Right lobe of liver (tissue), 6 donors: Measurements from ENCODE around the gene PRADC1. TPM values are rescaled to one million over a fixed set of nuclear protein-coding genes. Genes with fewer than 3 reads are reported as not detected.

ENCODE experiments used
- ATAC-seq, 4 donors: fragments of 200-7000 bp; cut with Tn5 transposase; one replicate each; pipeline ENCODE4 v1.9.1; 2020; ENCODE audit warnings: mild to moderate bottlenecking in 4 of 4, moderate library complexity in 4 of 4
- DNase-seq, 3 donors: peaks; one replicate each; pipeline ENCODE4 v3.0.0-alpha.2; 2020
- H3K27ac ChIP-seq, 3 donors: fragments of 200-600 bp; one replicate each; pipeline ENCODE4 v1.8.0; 2022
- H3K27me3 ChIP-seq, 2 donors: fragments of 200-600 bp; one replicate each; pipeline ENCODE4 v1.8.0; 2022
- H3K36me3 ChIP-seq, 4 donors: fragments of 200-600 bp; sonication (generic) in 1 of 4; one replicate each; pipeline versions ENCODE4 v1.5.1 to v1.8.0; 2017 to 2022; ENCODE audit warnings: control low read depth in 1 of 4
- H3K4me1 ChIP-seq, 4 donors: fragments of 200-600 bp; sonication (generic) in 1 of 4; one replicate each; pipeline versions ENCODE4 v1.5.1 to v1.8.0; 2017 to 2022; ENCODE audit warnings: control low read depth in 1 of 4
- H3K4me3 ChIP-seq, 3 donors: fragments of 200-600 bp; one replicate each; pipeline ENCODE4 v1.8.0; 2022
- H3K9me3 ChIP-seq, 4 donors: fragments of 200-600 bp; sonication (generic) in 1 of 4; one replicate each; pipeline versions ENCODE4 v1.5.1 to v1.8.0; 2017 to 2022; ENCODE audit warnings: control low read depth in 1 of 4
- CTCF ChIP-seq, 4 donors: fragments of 200-600 bp in 3 of 4; fragments of 450-650 bp in 1 of 4; IDR thresholded peaks; one replicate each; pipeline versions ENCODE4 v1.5.1 to v1.8.0; 2016 to 2022; ENCODE audit warnings: antibody characterized with exemption in 4 of 4, mild to moderate bottlenecking in 2 of 4
- POLR2A ChIP-seq: fragments of 450-650 bp; IDR thresholded peaks from one replicate; pipeline ENCODE4 v1.6.1; 2017; ENCODE audit warnings: antibody characterized with exemption, mild to moderate bottlenecking
- WGBS: methylation state at CpG from one replicate; pipeline ENCODE4 v1.1.6; 2018; ENCODE audit warnings: low coverage, low lambda C conversion rate; ENCODE audit not compliant: insufficient coverage; ENCODE audit errors: missing lambda C conversion rate; 5-methylcytosine and 5-hydroxymethylcytosine counted together
- intact Hi-C, 2 donors: fragments of 100-400 bp; cut with DNase I; formaldehyde crosslinking; loops; one replicate each; pipeline versions ENCODE4 v1.11.2 to v1.14.1; 2022
- total RNA-seq, 6 experiments: library from RNA; depleted of rRNA in 2 of 6; stranded (reverse); fragments of >200 nt in 2 of 6; fragmentation: NEBNext Ultra II Directional in 3 of 6; extraction: Animal tissue kit (Norgen Biotek cat#: 25700) in 3 of 6; gene quantifications; one replicate each; pipeline versions ENCODE4 v1.1.0 to v1.2.4, GENCODE V29; 2016 to 2023
- donor health status: DM: no; HTN: yes; CAD: no.
- donor health status: DM: no; HTN: no; CAD: no.
- donor health status: DM: no; HTN: no; CAD: no.
- donor health status: DM: no; HTN: yes; CAD: no.
- donor health status: DM: no; HTN: yes; CAD: no.

Gene PRADC1
- total RNA-seq, 6 experiments from 2014 or later, result 17.8 to 26.1 (median 22.5) TPM

- H3K36me3 ChIP-seq, result no peaks in the 10 kb centered on the region
- H3K4me3 ChIP-seq, result no peak overlapping the region
- 91% methylated on average over 5 of the region's 26 CpGs for WGBS
- DNase-seq (no peak), ATAC-seq (no peak)
- H3K27me3 ChIP-seq, result peaks cover 0 to 6% of the 10 kb centered on the region in 2 donors
- intact Hi-C loops, result no loop called here
- no peak for TF ChIP-seq POLR2A
- no peak for TF ChIP-seq CTCF (IDR thresholded peaks at IDR 0.05)
- no peak overlapping the region for H3K27ac ChIP-seq
- H3K4me1 ChIP-seq, result peaks cover 0 to 6% (median 0%) of the 10 kb centered on the region in 4 donors
- no peaks in the 10 kb centered on the region for H3K9me3 ChIP-seq
Measured at GRCh38 chr2:73266061-73266901, 33.2 kb upstream of the PRADC1 start.

- peaks cover 0 to 6% (median 0%) of the 10 kb centered on the region in 4 donors for H3K4me1 ChIP-seq
- WGBS, result 85% methylated on average over 6 of the region's 28 CpGs
- no peak overlapping the region for H3K27ac ChIP-seq
- peak in 1 of 4 donors; percentile 5 for ATAC-seq
- DNase-seq, result no peak
- TF ChIP-seq CTCF (IDR thresholded peaks at IDR 0.05) (no peak), POLR2A (no peak)
- intact Hi-C loops, result no loop called here
- H3K36me3 ChIP-seq, result no peaks in the 10 kb centered on the region
- H3K4me3 ChIP-seq, result no peak overlapping the region
- H3K9me3 ChIP-seq, result no peaks in the 10 kb centered on the region
- peaks cover 0 to 6% of the 10 kb centered on the region in 2 donors for H3K27me3 ChIP-seq
Measured at GRCh38 chr2:73265298-73266060, 32.4 kb upstream of the PRADC1 start.

GRCh38 chr2:73264783-73265182 is 31.7 kb upstream of the PRADC1 start:
- 100% methylated on average over 1 of the region's 4 CpGs for WGBS
- peaks cover 0 to 6% (median 0%) of the 10 kb centered on the region in 4 donors for H3K4me1 ChIP-seq
- H3K27ac ChIP-seq, result no peak overlapping the region
- no peak for TF ChIP-seq CTCF (IDR thresholded peaks at IDR 0.05)
- TF ChIP-seq POLR2A, result no peak
- ATAC-seq (no peak), DNase-seq (no peak)
- H3K4me3 ChIP-seq, result no peak overlapping the region
- intact Hi-C loops, result no loop called here
- peaks cover 0 to 6% of the 10 kb centered on the region in 2 donors for H3K27me3 ChIP-seq
- no peaks in the 10 kb centered on the region for H3K9me3 ChIP-seq
- H3K36me3 ChIP-seq, result no peaks in the 10 kb centered on the region

GRCh38 chr2:73264332-73264606 is 31.2 kb upstream of the PRADC1 start:
- Histone ChIP-seq H3K9me3 (no peaks in the 10 kb centered on the region), H3K4me1 (peaks cover 0 to 6% (median 0%) of the 10 kb centered on the region in 4 donors), H3K27me3 (peaks cover 0 to 6% of the 10 kb centered on the region in 2 donors), H3K27ac (no peak overlapping the region), H3K36me3 (no peaks in the 10 kb centered on the region), H3K4me3 (no peak overlapping the region)
- DNase-seq (no peak), ATAC-seq (no peak)
- WGBS, result 63% methylated on average over 5 of the region's 15 CpGs
- intact Hi-C loops, result no loop called here
- TF ChIP-seq POLR2A (no peak), CTCF (IDR thresholded peaks at IDR 0.05) (no peak)
